Limb (tissue), 2 donors: ENCODE measurements around the gene BLCAP.

Source experiments
- DNase-seq, 2 donors: peaks; one replicate each; pipeline ENCODE4 v3.0.0-alpha.2; 2016; ENCODE audit errors: extremely low spot score in 2 of 2

BLCAP gene

GRCh38 chr20:37516811-37517750 is 10.6 kb downstream of the BLCAP start:
- peak; percentile 78 to 85 for DNase-seq

- DNase-seq = peak in 1 of 2 donors; percentile 5
Observed at GRCh38 chr20:37515876-37516275, 11.8 kb downstream of the BLCAP start.

GRCh38 chr20:37513779-37514359 is 13.8 kb downstream of the BLCAP start:
- DNase-seq = no peak

GRCh38 chr20:37511610-37512275 is 15.9 kb downstream of the BLCAP start:
- no peak for DNase-seq

- DNase-seq = no peak
Observed at GRCh38 chr20:37510226-37510625, 17.4 kb downstream of the BLCAP start.

GRCh38 chr20:37506152-37506725 is 21.4 kb downstream of the BLCAP start:
- no peak for DNase-seq

GRCh38 chr20:37505263-37506151 is 22.2 kb downstream of the BLCAP start:
- DNase-seq = no peak

- DNase-seq = no peak
Observed at GRCh38 chr20:37504404-37505096, 23.1 kb downstream of the BLCAP start.

- no peak for DNase-seq
Observed at GRCh38 chr20:37503256-37503927, 24.3 kb downstream of the BLCAP start.

GRCh38 chr20:37502654-37503053 is 25.0 kb downstream of the BLCAP start:
- DNase-seq = no peak

- DNase-seq = no peak
Observed at GRCh38 chr20:37501940-37502339, 25.7 kb downstream of the BLCAP start.

- DNase-seq = no peak
Observed at GRCh38 chr20:37500311-37500710, 27.4 kb downstream of the BLCAP start.

- DNase-seq = no peak
Observed at GRCh38 chr20:37498066-37498665, 29.5 kb downstream of the BLCAP start.

GRCh38 chr20:37494796-37495195 is 32.9 kb downstream of the BLCAP start:
- no peak for DNase-seq

GRCh38 chr20:37494301-37494700 is 33.4 kb downstream of the BLCAP start:
- DNase-seq = no peak

- DNase-seq = no peak
Observed at GRCh38 chr20:37492945-37493344, 34.7 kb downstream of the BLCAP start.

- DNase-seq = no peak
Observed at GRCh38 chr20:37492096-37492625, 35.5 kb downstream of the BLCAP start.

GRCh38 chr20:37490663-37491350 is 36.9 kb downstream of the BLCAP start:
- no peak for DNase-seq
